Measurements from ENCODE around the gene UGT2B7.

DNA sequence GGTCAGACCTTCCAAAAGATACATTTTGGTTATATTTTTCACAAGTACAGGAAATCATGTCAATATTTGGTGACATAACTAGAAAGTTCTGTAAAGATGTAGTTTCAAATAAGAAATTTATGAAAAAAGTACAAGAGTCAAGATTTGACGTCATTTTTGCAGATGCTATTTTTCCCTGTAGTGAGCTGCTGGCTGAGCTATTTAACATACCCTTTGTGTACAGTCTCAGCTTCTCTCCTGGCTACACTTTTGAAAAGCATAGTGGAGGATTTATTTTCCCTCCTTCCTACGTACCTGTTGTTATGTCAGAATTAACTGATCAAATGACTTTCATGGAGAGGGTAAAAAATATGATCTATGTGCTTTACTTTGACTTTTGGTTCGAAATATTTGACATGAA, 536 bp downstream of the UGT2B7 start:
- TF ChIP-seq, protein P1, sequence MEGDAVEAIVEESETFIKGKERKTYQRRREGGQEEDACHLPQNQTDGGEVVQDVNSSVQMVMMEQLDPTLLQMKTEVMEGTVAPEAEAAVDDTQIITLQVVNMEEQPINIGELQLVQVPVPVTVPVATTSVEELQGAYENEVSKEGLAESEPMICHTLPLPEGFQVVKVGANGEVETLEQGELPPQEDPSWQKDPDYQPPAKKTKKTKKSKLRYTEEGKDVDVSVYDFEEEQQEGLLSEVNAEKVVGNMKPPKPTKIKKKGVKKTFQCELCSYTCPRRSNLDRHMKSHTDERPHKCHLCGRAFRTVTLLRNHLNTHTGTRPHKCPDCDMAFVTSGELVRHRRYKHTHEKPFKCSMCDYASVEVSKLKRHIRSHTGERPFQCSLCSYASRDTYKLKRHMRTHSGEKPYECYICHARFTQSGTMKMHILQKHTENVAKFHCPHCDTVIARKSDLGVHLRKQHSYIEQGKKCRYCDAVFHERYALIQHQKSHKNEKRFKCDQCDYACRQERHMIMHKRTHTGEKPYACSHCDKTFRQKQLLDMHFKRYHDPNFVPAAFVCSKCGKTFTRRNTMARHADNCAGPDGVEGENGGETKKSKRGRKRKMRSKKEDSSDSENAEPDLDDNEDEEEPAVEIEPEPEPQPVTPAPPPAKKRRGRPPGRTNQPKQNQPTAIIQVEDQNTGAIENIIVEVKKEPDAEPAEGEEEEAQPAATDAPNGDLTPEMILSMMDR (IDR thresholded peaks at IDR 0.05): no peak
- TF ChIP-seq POLR2AphosphoS5 (IDR thresholded peaks at IDR 0.05): no peak
- no peak for TF ChIP-seq POLR2A (IDR thresholded peaks at IDR 0.05)

Data from breast epithelium (tissue), 3 donors.